Uterus (tissue), 2 donors: Measurements from ENCODE around the gene RAB3IL1.
"Not testable (repeated sequence)": the region's sequence is repeated elsewhere in the genome, so short reads cannot be mapped to it uniquely, and the experiment has no call there.

Experiments
- POLR2A ChIP-seq, 2 donors: fragments of 450-650 bp; IDR thresholded peaks; one replicate each; pipeline ENCODE4 v1.6.1; 2016; ENCODE audit warnings: antibody characterized with exemption in 2 of 2, mild to moderate bottlenecking in 1 of 2, moderate library complexity in 1 of 2
- TF ChIP-seq, protein P1 (sequence below), 4 experiments: fragments of 200-600 bp in 2 of 4; fragments of 450-650 bp in 2 of 4; sonication (generic) in 2 of 4; IDR thresholded peaks; one replicate each; pipeline ENCODE4 v1.5.1; 2016 to 2019; ENCODE audit warnings: antibody characterized with exemption in 4 of 4, mild to moderate bottlenecking in 2 of 4, moderate library complexity in 1 of 4

DNA sequence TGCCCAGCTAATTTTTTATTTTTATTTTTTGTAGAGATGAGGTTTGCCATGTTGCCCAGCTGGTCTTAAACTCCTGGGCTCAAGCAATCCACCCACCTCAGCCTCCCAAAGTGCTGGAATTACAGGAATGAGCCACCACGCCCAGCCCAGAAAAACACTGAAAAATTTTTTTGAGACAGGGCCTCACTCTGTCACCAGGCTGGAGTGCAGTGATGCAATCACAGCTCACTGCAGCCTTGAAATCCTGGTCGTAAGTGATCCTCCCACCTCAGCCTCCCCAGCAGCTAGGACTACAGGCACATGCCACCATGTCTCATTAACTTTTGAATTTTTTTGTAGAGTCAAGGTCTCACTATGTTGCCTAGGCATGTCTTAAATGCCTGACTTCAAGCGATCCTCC, 35.1 kb downstream of the RAB3IL1 start:
- TF ChIP-seq, protein P1, sequence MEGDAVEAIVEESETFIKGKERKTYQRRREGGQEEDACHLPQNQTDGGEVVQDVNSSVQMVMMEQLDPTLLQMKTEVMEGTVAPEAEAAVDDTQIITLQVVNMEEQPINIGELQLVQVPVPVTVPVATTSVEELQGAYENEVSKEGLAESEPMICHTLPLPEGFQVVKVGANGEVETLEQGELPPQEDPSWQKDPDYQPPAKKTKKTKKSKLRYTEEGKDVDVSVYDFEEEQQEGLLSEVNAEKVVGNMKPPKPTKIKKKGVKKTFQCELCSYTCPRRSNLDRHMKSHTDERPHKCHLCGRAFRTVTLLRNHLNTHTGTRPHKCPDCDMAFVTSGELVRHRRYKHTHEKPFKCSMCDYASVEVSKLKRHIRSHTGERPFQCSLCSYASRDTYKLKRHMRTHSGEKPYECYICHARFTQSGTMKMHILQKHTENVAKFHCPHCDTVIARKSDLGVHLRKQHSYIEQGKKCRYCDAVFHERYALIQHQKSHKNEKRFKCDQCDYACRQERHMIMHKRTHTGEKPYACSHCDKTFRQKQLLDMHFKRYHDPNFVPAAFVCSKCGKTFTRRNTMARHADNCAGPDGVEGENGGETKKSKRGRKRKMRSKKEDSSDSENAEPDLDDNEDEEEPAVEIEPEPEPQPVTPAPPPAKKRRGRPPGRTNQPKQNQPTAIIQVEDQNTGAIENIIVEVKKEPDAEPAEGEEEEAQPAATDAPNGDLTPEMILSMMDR (IDR thresholded peaks at IDR 0.05), result not testable (repeated sequence)
- TF ChIP-seq POLR2A (IDR thresholded peaks at IDR 0.05), result not testable (repeated sequence)
